H9 (cell line): ENCODE data around the gene RANBP17. TPM values are rescaled to one million over a fixed set of nuclear protein-coding genes. Genes with fewer than 3 reads are reported as not detected.

Experiments
- DNase-seq: peaks from one replicate; pipeline ENCODE4 v3.0.0-alpha.2; 2017
- H2AFZ ChIP-seq: one replicate; pipeline ENCODE4 v1.6.1; 2013; ENCODE audit warnings: mild to moderate bottlenecking, low read length, control low read depth, moderate library complexity
- H2AK5ac ChIP-seq: 2 replicates; pipeline ENCODE4 v1.6.1; 2013; ENCODE audit warnings: low read length, control low read depth, mixed read lengths; ENCODE audit not compliant: insufficient read length
- H2BK120ac ChIP-seq: one replicate; pipeline ENCODE4 v1.6.1; 2013; ENCODE audit warnings: low read depth, mild to moderate bottlenecking, low read length, control low read depth, inconsistent platforms; ENCODE audit not compliant: poor library complexity, severe bottlenecking
- H2BK12ac ChIP-seq: 2 replicates; pipeline ENCODE4 v1.6.1; 2013; ENCODE audit warnings: low read length, control low read depth, mixed read lengths, low read depth; ENCODE audit not compliant: insufficient read length
- H2BK15ac ChIP-seq: 2 replicates; pipeline ENCODE4 v1.6.1; 2013; ENCODE audit warnings: low read depth, low read length, control low read depth
- H2BK20ac ChIP-seq: one replicate; pipeline ENCODE4 v1.6.1; 2013; ENCODE audit warnings: low read depth, mild to moderate bottlenecking, low read length, control low read depth, inconsistent platforms; ENCODE audit not compliant: poor library complexity, severe bottlenecking
- H2BK5ac ChIP-seq: 2 replicates; pipeline ENCODE4 v1.6.1; 2013; ENCODE audit warnings: low read length, control low read depth, mixed read lengths; ENCODE audit not compliant: insufficient read length
- H3K14ac ChIP-seq: 2 replicates; pipeline ENCODE4 v1.6.1; 2013; ENCODE audit warnings: low read length, control low read depth; ENCODE audit not compliant: insufficient read depth
- H3K18ac ChIP-seq: 2 replicates; pipeline ENCODE4 v1.6.1; 2013; ENCODE audit warnings: low read depth, mild to moderate bottlenecking, mixed read lengths, low read length, control low read depth; ENCODE audit not compliant: insufficient read length
- H3K23ac ChIP-seq: 2 replicates; pipeline ENCODE4 v1.6.1; 2013; ENCODE audit warnings: low read length, control low read depth, mixed read lengths, low read depth; ENCODE audit not compliant: insufficient read length
- H3K23me2 ChIP-seq: 2 replicates; pipeline ENCODE4 v1.6.1; 2013; ENCODE audit warnings: low read depth, mild to moderate bottlenecking, mixed read lengths, low read length, control low read depth; ENCODE audit not compliant: insufficient read length, poor library complexity, severe bottlenecking
- H3K27ac ChIP-seq: 2 replicates; pipeline ENCODE4 v1.5.1; 2013; ENCODE audit warnings: low read length, control low read depth, mixed read lengths, low read depth; ENCODE audit not compliant: insufficient read length
- H3K27me3 ChIP-seq: 2 replicates; pipeline ENCODE4 v1.6.1; 2013; ENCODE audit warnings: low read length, control low read depth, inconsistent platforms; ENCODE audit not compliant: insufficient read depth
- H3K4ac ChIP-seq: 2 replicates; pipeline ENCODE4 v1.6.1; 2013; ENCODE audit warnings: low read depth, mild to moderate bottlenecking, control low read depth, inconsistent platforms, low read length, moderate library complexity
- H3K4me1 ChIP-seq: 2 replicates; pipeline ENCODE4 v1.6.1; 2013; ENCODE audit warnings: low read length, control low read depth, inconsistent platforms; ENCODE audit not compliant: insufficient read depth
- H3K4me2 ChIP-seq: 2 replicates; pipeline ENCODE4 v1.6.1; 2013; ENCODE audit warnings: low read length, control low read depth, mixed read lengths; ENCODE audit not compliant: insufficient read length, insufficient read depth
- H3K56ac ChIP-seq: 2 replicates; pipeline ENCODE4 v1.6.1; 2013; ENCODE audit warnings: low read depth, mild to moderate bottlenecking, mixed read lengths, low read length, control low read depth; ENCODE audit not compliant: insufficient read length
- H3K79me1 ChIP-seq: 2 replicates; pipeline ENCODE4 v1.6.1; 2013; ENCODE audit warnings: low read depth, mild to moderate bottlenecking, moderate library complexity, low read length, control low read depth, inconsistent platforms; ENCODE audit not compliant: insufficient read depth, poor library complexity, severe bottlenecking
- H3K79me2 ChIP-seq: 2 replicates; pipeline ENCODE4 v1.6.1; 2013; ENCODE audit warnings: low read length, control low read depth, inconsistent platforms; ENCODE audit not compliant: insufficient read depth
- H3K9ac ChIP-seq: 2 replicates; pipeline ENCODE4 v1.6.1; 2013; ENCODE audit warnings: low read length, control low read depth, mixed read lengths; ENCODE audit not compliant: insufficient read length; ENCODE audit errors: extremely low read depth
- H3K9me3 ChIP-seq: one replicate; pipeline ENCODE4 v1.6.1; 2013; ENCODE audit warnings: low read depth, low read length, inconsistent platforms; ENCODE audit not compliant: control insufficient read depth
- H3T11ph ChIP-seq: one replicate; pipeline ENCODE4 v1.6.1; 2013; ENCODE audit warnings: mild to moderate bottlenecking, low read length, control low read depth, inconsistent platforms
- H4K20me1 ChIP-seq: one replicate; pipeline ENCODE4 v1.6.1; 2013; ENCODE audit not compliant: control insufficient read depth, insufficient read length, insufficient read depth
- H4K5ac ChIP-seq: 2 replicates; pipeline ENCODE4 v1.6.1; 2013; ENCODE audit warnings: low read depth, mild to moderate bottlenecking, mixed read lengths, low read length, control low read depth; ENCODE audit not compliant: insufficient read length
- H4K8ac ChIP-seq: replicated peaks from 2 replicates; pipeline ENCODE4 v1.6.1; 2013; ENCODE audit warnings: low read length, control low read depth, mixed read lengths, low read depth; ENCODE audit not compliant: insufficient read length
- H4K91ac ChIP-seq: 2 replicates; pipeline ENCODE4 v1.6.1; 2013; ENCODE audit warnings: low read depth, mild to moderate bottlenecking, moderate library complexity, mixed read lengths, low read length, control low read depth; ENCODE audit not compliant: insufficient read length
- H3K27ac Mint-ChIP-seq, 3 experiments: 2 replicates in 2 of 3; 3 replicates in 1 of 3; pipeline ENCODE4 v1.8.0; 2020 to 2021; ENCODE audit warnings: mixed read lengths in 3 of 3, mild to moderate bottlenecking in 1 of 3, moderate library complexity in 1 of 3
- H3K27me3 Mint-ChIP-seq: 2 replicates; pipeline ENCODE4 v1.8.0; 2021; ENCODE audit warnings: low read depth, mild to moderate bottlenecking, moderate library complexity, mixed read lengths
- H3K36me3 Mint-ChIP-seq, 3 experiments: 2 replicates in 2 of 3; 3 replicates in 1 of 3; pipeline ENCODE4 v1.8.0; 2020 to 2021; ENCODE audit warnings: low read depth in 3 of 3, mixed read lengths in 3 of 3; ENCODE audit not compliant: insufficient read depth in 1 of 3
- H3K4me1 Mint-ChIP-seq, 2 experiments: 2 replicates each; pipeline ENCODE4 v1.8.0; 2020; ENCODE audit warnings: mixed read lengths in 2 of 2
- H3K4me3 Mint-ChIP-seq, 2 experiments: 2 replicates in 1 of 2; 3 replicates in 1 of 2; pipeline ENCODE4 v1.8.0; 2020 to 2021; ENCODE audit warnings: mild to moderate bottlenecking in 2 of 2, mixed read lengths in 2 of 2, moderate library complexity in 1 of 2
- H3K9me3 Mint-ChIP-seq, 2 experiments: 2 replicates in 1 of 2; 3 replicates in 1 of 2; pipeline ENCODE4 v1.8.0; 2020; ENCODE audit warnings: mild to moderate bottlenecking in 2 of 2, mixed read lengths in 2 of 2, moderate library complexity in 1 of 2
- CTCF ChIP-seq: fragments of 200-600 bp; sonication (generic); conservative IDR thresholded peaks from 3 replicates; pipeline ENCODE4 v1.8.0; 2021; ENCODE audit warnings: antibody characterized with exemption, mild to moderate bottlenecking
- WGBS: extraction: QIAGEN DNeasy Blood & Tissue Kit; methylation state at CpG from one replicate; pipeline ENCODE4 v1.1.7; 2013; ENCODE audit warnings: missing lambda C conversion rate, low lambda C conversion rate, mixed read lengths; ENCODE audit not compliant: insufficient read length; ENCODE audit errors: extremely low coverage; 5-methylcytosine and 5-hydroxymethylcytosine counted together
- total RNA-seq: library from RNA; stranded (reverse); gene quantifications from 2 replicates; pipeline ENCODE4 v1.2.1, GENCODE V29; 2021

RANBP17 gene
- total RNA-seq, 1 experiment from 2014 or later, result 16.5 TPM

- Histone ChIP-seq H4K8ac (no peak overlapping the region), H3K18ac (no peak overlapping the region), H3K27ac (no peak overlapping the region), H2BK5ac (no peak overlapping the region), H2AFZ (no peak overlapping the region), H3K23ac (no peak overlapping the region), H3T11ph (no peak overlapping the region), H4K20me1 (no peaks in the 10 kb centered on the region), H2BK12ac (no peak overlapping the region), H3K27me3 (no peaks in the 10 kb centered on the region), H3K4me1 (no peaks in the 10 kb centered on the region), H3K14ac (no peak overlapping the region), H3K4me2 (no peak overlapping the region), H3K79me1 (no peaks in the 10 kb centered on the region), H3K9me3 (no peaks in the 10 kb centered on the region), H2AK5ac (no peak overlapping the region), H3K56ac (no peak overlapping the region), H2BK15ac (no peak overlapping the region), H2BK120ac (no peak overlapping the region), H3K79me2 (no peaks in the 10 kb centered on the region), H3K23me2 (no peaks in the 10 kb centered on the region), H3K9ac (no peak overlapping the region), H3K4ac (no peak overlapping the region), H2BK20ac (no peak overlapping the region), H4K5ac (no peak overlapping the region), H4K91ac (no peak overlapping the region)
- no peak overlapping the region for H3K27ac Mint-ChIP-seq
- WGBS, result no CpG with 5 or more reads among the region's 3 CpGs
- no peaks in the 10 kb centered on the region for H3K36me3 Mint-ChIP-seq
- DNase-seq, result no peak
- TF ChIP-seq CTCF, result no peak
- no peaks in the 10 kb centered on the region for H3K27me3 Mint-ChIP-seq
- H3K9me3 Mint-ChIP-seq, result no peaks in the 10 kb centered on the region
- no peak overlapping the region for H3K4me3 Mint-ChIP-seq
- H3K4me1 Mint-ChIP-seq, result peaks cover 2 to 6% of the 10 kb centered on the region in 2 experiments
Measured at GRCh38 chr5:171271798-171272197, 410.0 kb downstream of the RANBP17 start.
